ENCODE data around the gene DOP1B. TPM values are rescaled to one million over a fixed set of nuclear protein-coding genes. Genes with fewer than 3 reads are reported as not detected.
"Not testable (repeated sequence)": the region's sequence is repeated elsewhere in the genome, so short reads cannot be mapped to it uniquely, and the experiment has no call there.

DOP1B gene, protein sequence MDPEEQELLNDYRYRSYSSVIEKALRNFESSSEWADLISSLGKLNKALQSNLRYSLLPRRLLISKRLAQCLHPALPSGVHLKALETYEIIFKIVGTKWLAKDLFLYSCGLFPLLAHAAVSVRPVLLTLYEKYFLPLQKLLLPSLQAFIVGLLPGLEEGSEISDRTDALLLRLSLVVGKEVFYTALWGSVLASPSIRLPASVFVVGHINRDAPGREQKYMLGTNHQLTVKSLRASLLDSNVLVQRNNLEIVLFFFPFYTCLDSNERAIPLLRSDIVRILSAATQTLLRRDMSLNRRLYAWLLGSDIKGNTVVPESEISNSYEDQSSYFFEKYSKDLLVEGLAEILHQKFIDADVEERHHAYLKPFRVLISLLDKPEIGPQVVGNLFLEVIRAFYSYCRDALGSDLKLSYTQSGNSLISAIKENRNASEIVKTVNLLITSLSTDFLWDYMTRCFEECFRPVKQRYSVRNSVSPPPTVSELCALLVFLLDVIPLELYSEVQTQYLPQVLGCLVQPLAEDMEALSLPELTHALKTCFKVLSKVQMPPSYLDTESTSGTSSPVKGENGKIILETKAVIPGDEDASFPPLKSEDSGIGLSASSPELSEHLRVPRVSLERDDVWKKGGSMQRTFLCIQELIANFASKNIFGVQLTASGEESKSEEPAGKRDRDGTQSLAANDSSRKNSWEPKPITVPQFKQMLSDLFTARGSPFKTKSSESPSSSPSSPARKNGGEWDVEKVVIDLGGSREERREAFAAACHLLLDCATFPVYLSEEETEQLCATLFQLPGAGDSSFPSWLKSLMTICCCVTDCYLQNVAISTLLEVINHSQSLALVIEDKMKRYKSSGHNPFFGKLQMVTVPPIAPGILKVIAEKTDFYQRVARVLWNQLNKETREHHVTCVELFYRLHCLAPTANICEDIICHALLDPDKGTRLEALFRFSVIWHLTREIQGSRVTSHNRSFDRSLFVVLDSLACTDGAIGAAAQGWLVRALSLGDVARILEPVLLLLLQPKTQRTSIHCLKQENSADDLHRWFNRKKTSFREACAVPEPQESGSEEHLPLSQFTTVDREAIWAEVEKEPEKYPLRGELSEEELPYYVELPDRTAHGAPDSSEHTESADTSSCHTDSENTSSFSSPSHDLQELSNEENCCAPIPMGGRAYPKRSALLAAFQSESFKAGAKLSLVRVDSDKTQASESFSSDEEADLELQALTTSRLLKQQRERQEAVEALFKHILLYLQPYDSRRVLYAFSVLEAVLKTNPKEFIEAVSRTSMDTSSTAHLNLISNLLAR (N-terminal part only)
- total RNA-seq (2014; rRNA removed; shearing (Covaris generic)) = 46.8 and 54.3 TPM in 2 replicates

DNA sequence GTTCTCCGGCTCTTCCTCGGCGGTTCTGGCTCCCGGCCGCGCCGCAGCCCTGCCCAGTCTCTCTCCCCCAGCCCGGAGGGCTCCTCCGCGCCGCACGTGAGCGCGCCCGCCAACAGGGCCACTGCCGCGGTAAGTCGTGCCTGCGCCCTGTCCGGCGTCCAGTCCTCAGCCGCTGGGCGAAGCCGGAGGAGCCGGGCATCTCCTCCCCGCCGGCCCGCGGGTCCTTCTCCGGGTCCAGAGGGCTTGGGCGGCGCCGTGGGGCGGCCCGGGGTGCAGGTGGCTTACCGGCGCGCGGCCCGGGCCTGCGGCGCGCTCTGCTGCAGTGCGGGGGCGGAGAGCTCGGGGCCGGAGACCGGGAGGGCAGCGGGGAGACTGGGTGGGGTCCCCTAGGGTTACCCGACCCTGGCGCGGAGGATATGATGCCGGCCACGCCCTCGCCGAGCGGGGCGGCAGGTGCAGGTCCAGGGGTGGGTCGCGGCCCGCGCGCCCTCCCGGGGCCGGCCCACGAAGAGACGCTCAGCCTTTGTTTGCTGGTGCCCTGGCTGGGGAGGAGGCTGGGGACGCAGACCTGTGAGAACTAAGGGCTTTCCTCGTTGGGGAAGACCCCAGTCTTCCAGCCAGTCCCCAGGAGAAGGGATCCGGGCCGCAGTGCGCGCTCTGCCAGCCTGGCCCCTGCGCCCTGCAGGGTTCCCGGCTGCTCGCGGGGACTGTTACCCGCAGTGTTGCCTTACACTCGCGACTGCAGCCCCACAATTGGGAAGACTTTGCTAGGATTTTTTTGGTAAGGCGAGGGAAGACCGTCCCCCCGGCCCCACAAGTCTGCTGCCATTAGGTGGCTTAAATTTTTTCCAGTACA is at the start of gene DOP1B:
Gene DOP1B (plus strand): TSS at position 10 of the 856 bp plus-strand sequence. CDS start 7,910 bp downstream, outside the sequence.
- DNase-seq (ENCODE audit: low read depth) = no peak

DNA sequence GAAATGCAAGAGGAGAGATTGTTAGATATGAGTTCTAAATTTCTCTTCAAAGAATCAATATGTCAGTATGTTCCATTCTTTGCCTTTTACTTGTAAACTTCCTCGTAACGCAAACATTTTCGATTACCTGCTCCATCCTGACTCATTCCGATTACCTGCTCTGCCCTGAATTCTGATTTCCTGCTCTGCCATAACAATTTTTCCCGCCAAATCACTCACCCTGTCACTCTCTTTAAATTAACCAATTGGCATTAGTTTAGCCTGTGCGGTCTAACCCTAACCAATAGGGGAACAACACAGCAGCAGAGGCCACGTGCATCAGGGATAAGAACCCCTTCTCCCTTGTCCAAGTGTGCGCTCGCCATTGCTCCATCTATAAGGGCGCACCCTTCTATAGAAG is 46.8 kb upstream of the DOP1B start:
- DNase-seq (ENCODE audit: low read depth) = no peak

DNA sequence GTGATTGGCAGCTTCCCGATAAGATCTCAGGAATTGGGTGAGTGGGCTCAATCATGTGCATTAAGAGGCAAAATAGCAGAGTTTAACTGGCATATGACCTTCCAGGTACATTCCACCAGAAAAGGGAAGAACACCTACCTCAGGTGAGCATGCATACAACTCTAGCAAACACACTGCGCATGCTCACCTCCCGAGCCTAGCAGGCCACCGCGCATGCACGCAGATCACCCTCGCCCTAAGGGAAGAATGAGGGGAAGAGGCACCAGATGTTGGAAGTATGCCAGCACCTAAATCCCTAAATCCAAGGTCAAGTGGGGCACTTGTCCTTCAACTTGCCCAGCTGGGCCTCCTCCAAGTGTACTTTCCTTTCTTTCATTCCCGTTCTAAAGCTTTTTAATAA is 45.4 kb upstream of the DOP1B start:
- no peak for DNase-seq (ENCODE audit: low read depth)

DNA sequence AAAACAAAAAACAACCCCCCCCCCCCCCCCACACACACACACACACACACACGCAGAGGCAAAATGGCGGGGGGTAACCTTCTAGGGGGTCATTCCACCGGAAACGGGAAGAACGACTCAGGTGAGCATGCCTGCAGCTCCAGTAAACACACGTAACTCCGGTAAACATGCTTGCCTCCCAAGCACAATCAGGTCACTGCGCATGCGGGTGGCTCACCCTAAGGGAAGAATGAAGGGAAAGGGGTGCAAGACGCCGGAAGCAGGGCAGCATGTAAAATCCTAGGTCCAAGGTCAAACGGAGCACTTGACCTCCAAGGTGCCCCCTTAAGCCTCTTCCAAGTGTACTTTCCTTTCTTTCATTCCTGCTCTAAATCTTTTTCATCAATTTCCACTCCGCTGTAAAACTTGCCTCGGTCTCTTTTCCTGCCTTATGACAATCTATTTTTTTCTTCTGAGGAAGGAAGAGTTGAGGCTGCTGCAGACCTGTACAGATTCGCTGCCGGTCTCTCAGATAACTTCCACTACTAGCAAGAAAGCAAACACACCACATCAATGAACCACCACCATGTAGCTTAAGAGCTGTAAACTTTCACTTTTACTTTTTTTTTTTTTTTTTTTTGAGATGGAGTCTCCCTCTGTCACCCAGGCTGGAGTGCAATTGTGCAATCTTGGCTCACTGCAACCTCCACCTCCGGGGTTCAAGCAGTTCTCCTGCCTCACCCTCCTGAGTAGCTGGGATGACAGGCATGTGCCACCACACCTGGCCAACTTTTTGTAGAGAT is 42.8 kb upstream of the DOP1B start:
- no peak for DNase-seq (ENCODE audit: low read depth)

DNA sequence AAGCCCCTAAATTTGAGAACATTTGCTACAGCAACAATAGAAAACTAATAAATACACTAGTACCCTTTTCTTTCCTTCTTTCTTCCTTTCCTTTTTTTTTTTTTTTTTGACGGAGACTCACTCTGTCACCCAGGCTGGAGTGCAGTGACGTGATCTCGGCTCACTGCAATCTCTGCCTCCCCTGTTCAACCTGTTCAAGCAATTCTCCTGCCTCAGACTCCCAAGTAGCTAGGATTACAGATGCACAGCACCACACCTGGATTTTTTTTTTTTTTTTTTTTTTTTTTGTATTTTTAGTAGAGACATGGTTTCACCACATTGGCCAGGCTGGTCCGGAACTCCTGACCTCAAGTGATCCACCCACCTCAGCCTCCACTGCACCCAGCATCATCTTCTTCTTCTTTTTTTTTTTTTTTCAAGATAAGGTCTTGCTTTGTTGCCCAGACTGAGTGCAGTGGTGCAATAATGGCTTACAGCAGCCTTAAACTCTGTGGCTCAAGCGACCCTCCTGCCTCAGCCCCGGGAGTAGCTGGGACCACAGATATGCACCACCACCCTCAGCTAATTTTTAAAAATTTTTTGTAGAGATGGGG is 41.4 kb upstream of the DOP1B start:
- no peak for DNase-seq (ENCODE audit: low read depth)

DNA sequence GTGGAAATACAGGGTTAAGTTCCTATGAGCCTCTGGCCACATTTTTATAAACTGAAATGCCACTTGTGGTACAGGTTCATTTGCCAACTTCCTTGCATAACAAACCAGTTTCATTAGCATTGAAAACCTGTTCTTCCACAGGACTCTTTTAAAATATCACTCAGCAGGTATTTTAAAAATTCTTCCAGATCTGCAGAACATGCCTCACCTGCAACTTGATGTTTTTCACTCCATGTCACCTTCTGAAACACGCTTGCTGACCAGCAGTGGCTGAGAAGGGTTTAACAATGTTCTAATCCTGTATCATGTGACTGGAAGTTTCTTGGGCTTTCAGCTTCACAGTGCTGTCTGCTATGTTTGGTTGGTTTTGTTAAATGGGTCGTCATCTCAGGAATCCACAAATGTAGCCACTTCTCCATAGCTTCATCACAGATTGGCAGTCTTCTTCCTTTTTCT is 39.3 kb upstream of the DOP1B start:
- DNase-seq (ENCODE audit: low read depth) = no peak

DNA sequence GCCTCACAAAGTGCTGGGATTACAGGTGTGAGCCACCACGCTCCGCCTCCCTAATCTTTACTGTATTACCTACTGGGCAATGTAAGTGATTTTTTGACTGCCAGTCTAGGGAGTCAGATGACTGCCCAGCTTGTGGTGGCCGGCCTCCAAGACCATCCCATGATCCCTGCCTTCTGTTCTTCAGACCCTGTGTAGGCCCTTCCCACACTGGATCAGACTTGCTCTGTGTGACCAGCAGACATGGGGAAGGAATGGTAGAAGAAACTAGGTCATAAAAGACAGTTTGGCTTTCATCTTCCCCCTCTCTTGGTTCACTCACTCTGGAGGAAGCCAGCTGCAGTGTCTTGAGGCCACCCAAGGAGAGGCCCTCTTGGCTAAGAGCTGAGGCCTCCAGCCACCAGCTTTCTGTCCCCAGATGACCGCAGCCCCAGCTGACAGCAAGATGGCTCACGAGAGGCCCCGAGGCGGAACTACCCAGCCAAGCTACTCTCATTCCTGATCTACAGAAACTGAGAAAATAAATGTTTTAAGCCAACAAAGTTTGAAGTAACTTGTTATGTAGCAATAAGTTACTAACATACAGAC is 36.2 kb upstream of the DOP1B start:
- no peak for DNase-seq (ENCODE audit: low read depth)

DNA sequence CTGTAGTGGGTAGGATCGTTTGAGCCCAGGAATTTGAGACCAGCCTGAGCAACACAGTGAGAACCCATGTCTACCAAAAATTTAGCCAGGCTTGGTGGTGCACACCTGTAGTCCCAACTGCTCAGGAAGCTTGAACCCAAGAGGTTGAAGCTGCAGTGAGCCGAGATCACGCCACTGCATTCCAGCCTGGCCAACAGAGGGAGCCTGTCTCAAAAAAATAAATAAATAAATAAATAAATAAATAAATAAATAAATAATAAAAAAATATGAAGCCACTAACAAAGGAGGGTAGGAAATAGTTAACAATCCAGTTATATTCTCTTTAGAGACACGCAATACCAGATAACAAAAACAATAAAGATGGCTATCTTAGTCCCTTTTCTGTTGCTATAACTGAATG is 33.6 kb upstream of the DOP1B start:
- DNase-seq (ENCODE audit: low read depth) = no peak

DNA sequence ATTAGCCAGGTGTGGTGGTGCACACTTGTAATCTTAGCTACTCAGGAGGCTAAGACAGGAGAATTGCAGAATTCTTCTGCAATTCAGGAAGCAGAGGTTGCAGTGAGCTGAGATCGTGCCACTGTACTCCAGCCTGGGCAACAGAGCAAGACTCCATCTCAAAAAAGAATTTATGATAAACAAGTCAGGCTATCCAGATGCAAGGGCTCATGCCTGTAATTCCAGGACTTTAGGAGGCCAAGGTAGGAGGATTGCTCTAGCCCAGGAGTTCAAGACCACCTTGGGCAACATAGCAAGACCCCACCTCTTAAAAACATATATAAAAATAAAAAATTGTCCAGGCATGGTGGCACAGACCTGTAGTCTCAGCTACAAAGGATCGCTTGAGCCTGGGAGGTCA is 32.2 kb upstream of the DOP1B start:
- DNase-seq (ENCODE audit: low read depth) = no peak

DNA sequence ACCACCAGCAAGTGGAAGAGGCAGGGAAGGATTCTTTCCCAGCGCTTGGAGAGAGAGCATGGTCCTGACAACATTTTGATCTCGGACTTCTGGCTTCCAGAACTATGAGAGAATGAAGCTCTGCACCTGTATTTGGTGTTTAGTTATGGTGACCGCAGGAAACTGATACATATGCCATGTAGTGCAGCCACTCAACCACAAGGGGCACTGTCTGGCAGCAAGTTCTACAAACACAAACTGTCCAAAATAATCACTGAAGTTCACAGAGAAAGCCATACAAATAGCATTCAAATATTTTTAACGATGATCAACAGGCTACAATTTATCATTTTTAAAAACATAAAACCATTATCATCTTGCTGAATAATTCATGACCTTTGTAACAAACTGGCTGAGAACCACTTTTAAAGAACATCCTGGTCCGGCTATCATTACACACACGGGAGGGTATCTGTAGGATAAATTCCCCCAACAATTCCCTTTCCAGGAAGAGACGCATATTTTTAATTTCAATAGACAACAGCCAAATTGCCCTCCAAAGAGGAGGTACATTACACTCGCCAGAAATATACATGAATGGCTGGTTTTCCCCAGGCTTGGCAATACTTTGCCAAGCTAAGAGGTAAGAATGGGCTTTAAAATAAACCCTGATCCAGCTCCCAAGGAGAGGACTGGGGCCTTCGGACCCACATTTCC is 31.0 kb upstream of the DOP1B start:
- DNase-seq (ENCODE audit: low read depth) = peak; percentile 57

DNA sequence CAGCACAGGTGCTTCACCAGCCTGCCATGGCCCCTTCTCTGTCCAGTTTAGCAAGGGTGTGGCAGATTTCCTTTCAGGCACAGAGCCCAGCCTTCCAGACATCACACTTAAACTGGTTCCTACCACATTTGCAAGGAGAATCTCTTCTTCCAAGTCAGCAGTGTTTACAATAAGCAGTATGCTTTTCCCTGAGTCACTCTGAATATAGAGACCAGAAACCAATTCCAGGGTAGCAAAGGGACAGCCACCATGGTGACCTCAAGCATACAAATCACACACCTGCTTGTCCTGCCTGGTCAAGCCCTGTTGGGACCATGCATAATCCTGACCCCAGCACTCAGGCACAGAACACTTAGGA is 30.4 kb upstream of the DOP1B start:
- DNase-seq (ENCODE audit: low read depth) = peak; percentile 48

DNA sequence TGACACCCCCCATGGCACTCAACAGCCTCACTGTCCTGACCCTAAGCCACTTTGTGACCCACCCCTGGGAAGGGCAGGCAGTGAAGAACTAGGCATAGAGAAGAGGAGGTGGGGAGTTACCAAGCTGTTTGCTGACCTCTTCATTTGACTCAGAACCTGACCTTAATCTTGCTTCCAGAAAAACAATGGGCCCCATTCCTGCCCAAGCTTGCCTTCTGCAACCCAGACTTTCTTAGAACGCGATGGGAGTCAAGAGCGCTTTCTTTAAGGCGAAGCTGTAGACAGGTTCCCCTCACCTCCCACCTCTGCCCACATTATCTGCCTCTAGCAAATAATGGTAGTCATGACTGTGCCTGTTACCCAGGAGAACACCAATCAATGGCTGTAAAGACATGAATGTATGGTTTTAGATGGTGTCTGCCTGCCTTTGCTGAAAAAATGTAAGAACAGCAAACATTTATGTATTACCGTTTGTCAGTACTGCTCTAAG is 30.0 kb upstream of the DOP1B start:
- no peak for DNase-seq (ENCODE audit: low read depth)

DNA sequence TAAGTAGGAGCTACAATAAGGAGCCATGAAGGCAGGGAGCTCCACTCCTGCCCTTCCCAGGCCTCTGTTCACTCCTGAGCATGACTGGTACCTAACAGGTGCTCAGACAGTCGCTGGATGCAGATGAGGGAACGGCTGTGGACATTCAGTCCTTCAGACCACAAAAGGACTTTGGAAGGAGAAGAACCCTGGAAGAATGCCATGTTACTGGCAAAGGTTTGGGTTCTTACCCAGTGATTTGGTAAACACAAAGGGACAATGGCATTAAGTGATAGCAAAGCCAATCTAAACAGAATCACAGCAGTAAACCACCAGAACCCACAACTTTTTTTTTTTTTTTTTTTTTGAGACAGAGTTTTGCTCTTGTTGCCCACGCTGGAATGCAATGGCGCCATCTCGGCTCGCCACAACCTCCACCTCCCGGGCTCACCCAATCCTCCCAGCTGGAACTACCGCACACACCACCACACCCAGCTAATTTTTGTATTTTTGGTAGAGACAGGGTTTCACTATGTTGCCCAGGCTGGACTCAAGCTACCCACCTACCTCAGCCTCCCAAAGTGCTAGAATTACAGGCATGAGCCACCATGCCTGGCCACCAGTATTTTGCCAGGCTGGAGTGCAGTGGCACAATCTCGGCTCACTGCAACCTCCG is 29.2 kb upstream of the DOP1B start:
- peak; percentile 95 for DNase-seq (ENCODE audit: low read depth)

DNA sequence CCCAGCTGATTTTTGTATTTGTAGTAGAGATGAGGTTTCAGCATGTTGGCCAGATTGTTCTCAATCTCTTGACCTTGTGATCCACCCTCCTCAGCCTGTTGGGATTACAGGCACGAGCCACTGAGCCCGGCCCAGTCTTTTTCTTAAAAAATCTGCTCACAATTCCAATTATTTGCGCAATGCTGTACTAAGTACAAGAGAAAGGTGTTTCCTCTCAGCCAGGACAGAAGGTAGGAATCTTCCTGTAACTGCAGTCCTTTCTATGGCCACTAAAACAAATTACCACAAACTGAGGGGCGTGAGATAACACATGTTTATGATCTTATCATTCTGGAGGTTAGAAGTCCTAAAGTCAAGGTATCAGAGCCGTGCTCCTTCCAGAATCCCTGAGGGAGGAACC is 28.6 kb upstream of the DOP1B start:
- peak; percentile 36 for DNase-seq (ENCODE audit: low read depth)

DNA sequence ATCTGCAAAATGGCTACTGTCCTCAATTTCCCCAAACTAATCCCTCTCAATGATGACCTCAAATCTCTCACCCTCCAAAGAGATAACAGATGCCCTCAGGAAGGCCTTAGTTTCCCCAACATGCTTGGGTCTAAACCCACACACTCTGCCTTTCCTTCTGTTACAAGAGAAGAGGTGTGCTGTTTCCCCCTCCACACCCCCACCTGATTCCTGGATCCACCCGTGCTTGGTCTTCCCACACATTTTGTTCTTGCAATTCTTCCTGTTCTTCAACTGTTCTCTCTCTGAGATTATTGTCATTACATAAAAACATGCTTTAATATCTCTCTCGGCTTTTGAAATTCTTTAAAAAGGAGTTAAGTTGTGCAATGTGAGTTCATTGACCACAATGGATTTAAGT is 27.4 kb upstream of the DOP1B start:
- no peak for DNase-seq (ENCODE audit: low read depth)

DNA sequence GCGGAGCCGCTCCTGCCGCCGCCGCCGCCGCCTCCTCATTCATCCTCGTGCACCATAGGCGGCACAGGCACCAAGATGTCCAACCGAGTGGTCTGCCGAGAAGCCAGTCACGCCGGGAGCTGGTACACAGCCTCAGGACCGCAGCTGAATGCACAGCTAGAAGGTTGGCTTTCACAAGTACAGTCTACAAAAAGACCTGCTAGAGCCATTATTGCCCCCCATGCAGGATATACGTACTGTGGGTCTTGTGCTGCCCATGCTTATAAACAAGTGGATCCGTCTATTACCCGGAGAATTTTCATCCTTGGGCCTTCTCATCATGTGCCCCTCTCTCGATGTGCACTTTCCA is 26.2 kb upstream of the DOP1B start:
- not testable (repeated sequence) for DNase-seq (ENCODE audit: low read depth)

DNA sequence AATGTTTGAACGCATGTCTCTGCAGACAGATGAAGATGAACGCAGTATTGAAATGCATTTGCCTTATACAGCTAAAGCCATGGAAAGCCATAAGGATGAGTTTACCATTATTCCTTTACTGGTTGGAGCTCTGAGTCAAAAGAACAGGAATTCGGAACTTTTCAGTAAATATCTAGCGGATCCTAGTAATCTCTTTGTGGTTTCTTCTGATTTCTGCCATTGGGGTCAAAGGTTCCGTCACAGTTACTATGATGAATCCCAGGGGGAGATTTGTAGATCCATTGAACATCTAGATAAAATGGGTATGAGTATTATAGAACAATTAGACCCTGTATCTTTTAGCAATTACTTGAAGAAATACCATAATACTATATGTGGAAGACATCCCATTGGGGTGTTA is 25.8 kb upstream of the DOP1B start:
- not testable (repeated sequence) for DNase-seq (ENCODE audit: low read depth)

DNA sequence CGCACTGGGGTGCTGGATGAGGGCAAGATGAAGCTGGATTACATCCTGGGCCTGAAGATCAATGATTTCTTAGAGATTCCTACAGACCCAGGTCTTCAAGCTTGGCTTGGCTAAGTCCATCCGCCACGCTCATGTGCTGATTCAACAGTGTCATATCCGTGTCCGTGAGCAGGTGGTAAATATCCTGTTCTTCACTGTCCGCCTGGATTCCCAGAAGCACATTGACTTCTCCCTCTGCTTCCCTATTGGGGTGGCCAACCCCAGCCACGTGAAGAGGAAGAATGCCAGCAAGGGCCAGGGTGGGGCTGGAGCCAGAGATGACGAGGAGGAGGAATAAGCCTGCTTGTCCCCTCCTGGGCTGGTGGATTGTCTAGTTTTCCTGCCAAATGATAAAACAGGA is 23.9 kb upstream of the DOP1B start:
- no peak for DNase-seq (ENCODE audit: low read depth)

All from M059J (cell line).